NCI-H460 (cell line): ENCODE data around the gene CNIH1. TPM values are rescaled to one million over a fixed set of nuclear protein-coding genes. Genes with fewer than 3 reads are reported as not detected.

Source experiments
- DNase-seq: peaks from one replicate; pipeline ENCODE4 v3.0.0-alpha.2; 2016; ENCODE audit warnings: low read depth; ENCODE audit errors: extremely low read depth
- polyA plus RNA-seq: library from polyadenylated mRNA; depleted of rRNA; stranded (reverse); fragments of >200 nt; gene quantifications from 2 replicates; pipeline ENCODE4 v1.2.3, GENCODE V29; 2014; cell fraction: nucleus; rRNA removed
- total RNA-seq: library from RNA; depleted of rRNA; stranded (reverse); fragments of >200 nt; shearing (Covaris generic); gene quantifications from 2 replicates; pipeline ENCODE4 v1.2.3, GENCODE V29; 2014; rRNA removed

Gene CNIH1
- total RNA-seq: 284 and 351 TPM in 2 replicates
- polyA plus RNA-seq: 53.8 and 102 TPM in 2 replicates

DNA sequence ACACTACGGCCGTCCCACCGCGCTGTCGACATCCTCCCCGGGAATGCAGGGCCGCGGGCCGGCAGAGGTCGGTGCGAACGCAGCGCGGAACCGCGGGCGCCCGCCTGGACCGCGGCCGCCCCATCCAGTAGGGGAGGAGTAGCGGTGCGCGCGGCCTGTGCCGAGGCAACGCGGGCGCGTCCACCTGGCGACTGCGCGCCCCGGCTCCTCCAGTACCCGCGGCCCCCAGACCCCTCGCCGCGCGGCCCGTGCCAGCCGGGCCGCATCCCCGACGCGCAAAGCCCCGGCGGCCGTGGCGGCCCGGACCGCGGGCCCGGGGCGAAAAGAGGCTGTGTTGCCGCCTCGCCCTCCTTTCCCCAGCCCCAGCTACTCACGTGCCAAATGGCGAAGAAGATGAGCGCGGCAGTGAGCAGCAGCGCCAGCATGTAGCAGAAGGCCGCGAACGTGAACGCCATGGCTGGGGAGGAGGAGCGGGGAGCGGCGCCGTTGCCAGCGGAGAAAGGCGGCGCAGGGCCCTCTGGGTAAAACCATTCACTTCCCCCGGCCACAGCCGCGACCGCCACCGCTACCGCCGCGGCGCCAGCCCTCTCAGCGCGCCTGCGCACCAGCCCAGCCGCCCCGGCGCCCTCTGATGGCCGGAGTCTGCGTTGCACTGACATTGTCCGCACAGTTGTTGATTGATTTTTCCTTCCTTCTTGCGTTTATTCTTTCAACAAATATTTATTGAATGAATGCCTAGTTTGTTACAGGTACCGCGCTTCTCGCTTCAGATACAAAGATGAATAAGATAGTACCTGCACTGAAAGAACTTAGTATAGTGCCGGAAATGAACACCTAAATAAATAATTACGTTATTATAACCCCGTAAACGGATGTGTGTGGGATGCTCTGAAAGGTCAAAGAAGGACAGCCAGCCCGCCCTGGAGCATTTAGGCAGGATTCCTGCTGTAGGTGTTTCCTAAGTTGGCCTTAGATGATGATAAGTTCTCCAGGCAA lies at the start of gene CNIH1:
CNIH1 (minus strand) TSS at position 502 of the 996 bp plus-strand sequence; CDS start at position 455, 47 bp downstream.
- peak; percentile 89 for DNase-seq

GRCh38 chr14:54490445-54491175 lies 49.4 kb upstream of the CNIH1 start:
- no peak for DNase-seq

DNA sequence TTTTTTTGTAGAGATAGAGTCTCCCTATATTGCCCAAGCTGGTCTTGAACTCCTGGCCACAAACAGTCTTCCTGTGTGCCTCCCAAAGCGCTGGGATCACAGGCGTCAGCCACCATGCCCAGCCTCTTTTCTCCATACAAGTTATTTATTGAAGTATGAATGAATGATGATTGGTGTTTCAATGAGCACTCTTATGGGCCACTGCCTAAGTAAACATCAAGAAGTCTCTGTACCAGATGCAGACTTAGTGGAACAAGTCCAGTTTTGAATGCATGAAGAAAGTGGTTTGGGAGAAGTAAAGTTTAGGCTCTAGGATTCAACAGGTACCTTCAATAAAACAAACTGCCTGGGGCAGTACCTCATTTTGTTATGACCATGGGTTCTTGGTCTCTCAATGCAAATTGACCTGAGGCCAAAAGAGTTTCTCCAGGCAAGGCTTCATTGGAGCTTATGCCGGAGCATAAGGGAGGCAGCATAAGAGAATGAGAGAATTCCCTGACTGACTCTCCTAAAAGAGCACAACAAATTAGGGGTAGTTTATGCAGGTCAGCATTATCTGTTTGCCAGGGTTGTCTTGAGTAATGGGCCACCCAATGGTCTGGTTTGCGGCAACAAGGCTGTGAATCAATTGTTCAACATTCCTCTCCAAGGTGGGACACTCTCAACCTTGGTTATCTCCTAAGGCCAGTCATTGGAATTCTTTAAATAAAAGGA lies 48.7 kb upstream of the CNIH1 start:
- DNase-seq: no peak

- no peak for DNase-seq
Measured at GRCh38 chr14:54489318-54489683, 48.1 kb upstream of the CNIH1 start.

GRCh38 chr14:54488646-54489317 lies 47.6 kb upstream of the CNIH1 start, which contains the start of gene GMFB:
TSS of gene GMFB (minus strand) at chr14:54488980. CDS start at chr14:54488927, 53 bp downstream.
- DNase-seq: peak; percentile 90

DNA sequence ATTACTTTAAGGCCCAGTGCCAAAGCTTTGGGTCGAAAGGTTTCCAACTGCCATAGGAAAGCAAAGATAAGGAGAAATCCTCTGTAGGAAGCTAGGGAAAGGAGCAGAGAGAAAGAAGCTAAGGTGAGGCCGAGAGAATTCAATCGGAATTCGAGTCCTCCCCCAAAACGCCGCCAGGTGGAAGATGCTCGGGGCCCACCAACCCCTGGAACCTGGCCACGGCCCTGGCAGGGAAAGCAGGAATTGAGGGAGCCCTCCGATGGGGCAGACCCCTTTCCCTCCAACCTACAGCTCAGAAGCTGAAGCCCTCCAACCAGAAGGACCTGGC lies 47.1 kb upstream of the CNIH1 start:
- DNase-seq: no peak

DNA sequence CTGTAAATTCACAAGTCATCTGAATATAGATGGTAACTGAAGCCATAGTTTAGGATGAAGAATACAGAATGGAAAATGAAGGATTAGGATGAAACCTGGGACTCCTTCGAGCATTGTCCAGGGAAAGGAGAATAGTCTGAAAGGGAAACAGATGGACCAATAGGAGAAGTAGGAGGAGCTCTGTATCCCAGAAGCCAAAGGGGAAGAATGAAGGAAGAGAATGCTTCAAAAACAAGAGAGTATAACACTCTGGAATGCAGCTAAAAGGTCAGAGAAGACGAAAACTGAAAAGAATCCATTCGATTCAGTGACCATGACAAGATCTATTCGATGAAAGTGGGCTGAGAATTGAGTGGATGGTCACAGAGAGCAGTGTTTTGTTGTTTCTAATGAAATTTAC lies 46.6 kb upstream of the CNIH1 start:
- DNase-seq: no peak

DNA sequence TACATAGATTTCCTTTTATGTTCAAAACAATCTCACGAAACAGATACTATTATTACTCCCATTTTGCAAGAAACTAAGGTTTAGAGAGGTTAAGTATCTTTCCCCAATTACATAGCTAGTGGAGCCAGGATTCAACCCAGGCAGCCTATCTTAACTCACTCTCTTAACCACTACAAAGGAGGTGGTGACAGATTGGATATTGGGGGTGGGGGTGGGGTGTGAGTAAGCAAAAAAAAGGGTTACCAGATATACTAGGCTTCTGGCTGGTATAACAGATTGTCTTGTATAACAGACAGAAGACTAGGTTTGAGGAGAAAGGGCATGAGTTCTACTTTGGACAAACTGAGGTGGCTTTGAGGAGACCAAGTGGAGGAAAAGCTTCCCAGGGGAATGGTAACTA lies 45.5 kb upstream of the CNIH1 start:
- DNase-seq: no peak

DNA sequence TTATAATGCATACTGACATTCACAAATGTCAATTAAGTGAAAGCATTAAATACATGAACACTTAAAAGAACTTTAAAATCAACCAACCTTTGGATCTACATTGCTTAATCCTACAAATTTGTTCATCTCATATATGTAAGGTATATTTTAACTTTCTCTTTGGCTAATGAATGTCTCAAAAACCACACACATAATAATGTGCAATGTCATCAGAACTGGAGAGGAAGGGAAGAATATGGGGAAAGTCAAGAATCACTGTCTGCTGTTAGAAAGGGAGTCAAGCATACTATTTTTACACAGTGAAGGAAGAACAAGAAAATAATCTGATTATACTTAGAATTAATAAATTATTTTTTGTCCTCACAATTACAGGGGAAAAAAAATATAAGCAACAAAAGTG lies 42.7 kb upstream of the CNIH1 start:
- no peak for DNase-seq

- no peak for DNase-seq
Measured at GRCh38 chr14:54483073-54483745, 42.0 kb upstream of the CNIH1 start.

DNA sequence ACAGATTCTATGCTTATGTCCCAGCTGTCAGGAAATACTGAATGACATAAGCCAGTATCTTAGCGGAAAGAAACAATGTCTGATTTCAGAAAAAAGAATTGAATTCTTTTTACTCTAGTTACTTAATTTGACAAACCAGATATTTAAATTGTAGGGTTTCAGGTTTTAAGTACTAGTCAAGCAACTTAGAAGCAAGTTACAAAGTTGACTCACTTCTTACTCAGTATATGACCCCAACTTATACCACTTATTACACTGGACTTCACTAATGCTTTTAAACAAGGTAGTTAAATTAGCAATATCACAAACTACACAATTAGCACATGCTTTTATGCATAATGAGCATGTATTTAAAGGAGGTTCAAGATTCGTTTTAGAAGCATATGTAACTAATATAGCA lies 40.5 kb upstream of the CNIH1 start:
- DNase-seq: no peak

DNA sequence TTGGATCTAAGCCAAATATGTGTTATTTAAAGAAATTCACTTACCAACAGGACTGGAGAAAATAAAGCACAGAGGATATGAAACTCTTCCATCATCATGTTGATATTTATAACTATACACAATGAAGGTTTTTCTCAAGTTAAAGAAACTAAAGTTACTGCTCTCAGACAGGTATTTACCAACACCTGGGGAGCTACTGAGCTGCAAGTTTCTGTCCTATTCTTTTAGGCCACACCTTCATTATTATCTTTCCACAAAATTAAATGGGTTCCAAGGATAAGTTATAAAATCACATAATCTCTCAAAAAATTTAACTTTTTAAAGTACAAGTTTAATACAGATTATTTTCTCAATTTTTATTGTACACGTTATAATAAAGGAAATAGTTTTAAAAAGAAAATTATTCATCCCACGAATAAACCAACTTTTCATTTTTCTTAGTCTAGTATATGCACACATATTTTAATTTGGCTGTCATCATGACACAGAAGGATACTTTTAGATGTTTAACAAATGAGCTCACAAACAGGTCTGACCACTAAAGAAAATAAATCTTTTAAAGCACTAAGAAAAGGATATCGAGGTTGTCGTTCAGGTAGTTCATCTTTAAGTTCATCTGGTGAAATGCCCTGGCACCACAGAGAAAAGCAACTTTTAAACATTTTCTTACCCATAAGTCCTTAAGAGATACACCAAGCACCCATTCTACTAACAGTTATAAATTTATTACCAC lies 39.8 kb upstream of the CNIH1 start:
- DNase-seq: no peak

GRCh38 chr14:54478636-54479215 lies 37.6 kb upstream of the CNIH1 start:
- no peak for DNase-seq

GRCh38 chr14:54475911-54476310 lies 34.7 kb upstream of the CNIH1 start:
- DNase-seq: no peak

DNA sequence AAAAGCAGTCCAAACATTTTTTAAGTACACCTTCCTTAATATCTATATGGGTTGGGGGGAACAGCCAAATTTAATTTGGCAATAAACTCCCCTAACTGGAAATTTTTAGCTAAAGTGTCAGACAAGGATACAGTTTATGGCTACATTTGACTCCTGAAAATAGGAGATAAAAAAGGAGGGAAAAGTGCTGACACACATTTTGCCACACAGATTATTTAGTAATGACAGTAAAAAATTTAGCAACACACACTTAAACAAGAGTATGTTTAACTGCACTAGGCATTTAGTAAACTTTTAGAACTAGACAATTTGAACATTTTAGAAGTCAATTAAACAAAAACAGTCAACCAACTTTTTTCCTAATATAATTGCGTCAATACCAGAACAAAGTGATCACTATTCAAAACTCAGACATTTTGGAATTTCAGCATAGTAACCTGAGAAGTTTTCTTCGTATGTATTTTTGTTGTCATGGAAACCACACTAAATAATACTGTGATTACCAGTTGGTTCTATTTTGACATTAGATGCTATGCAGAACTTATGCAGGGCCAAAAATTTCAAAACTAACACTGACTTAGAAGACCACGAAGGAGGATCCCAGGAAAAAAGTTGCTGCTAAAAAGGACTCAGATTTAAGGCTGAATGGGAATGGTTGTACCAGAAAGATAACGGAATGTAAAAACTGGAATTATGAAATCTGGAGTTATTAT lies 34.2 kb upstream of the CNIH1 start:
- no peak for DNase-seq

- no peak for DNase-seq
Measured at GRCh38 chr14:54474232-54474793, 33.1 kb upstream of the CNIH1 start.

DNA sequence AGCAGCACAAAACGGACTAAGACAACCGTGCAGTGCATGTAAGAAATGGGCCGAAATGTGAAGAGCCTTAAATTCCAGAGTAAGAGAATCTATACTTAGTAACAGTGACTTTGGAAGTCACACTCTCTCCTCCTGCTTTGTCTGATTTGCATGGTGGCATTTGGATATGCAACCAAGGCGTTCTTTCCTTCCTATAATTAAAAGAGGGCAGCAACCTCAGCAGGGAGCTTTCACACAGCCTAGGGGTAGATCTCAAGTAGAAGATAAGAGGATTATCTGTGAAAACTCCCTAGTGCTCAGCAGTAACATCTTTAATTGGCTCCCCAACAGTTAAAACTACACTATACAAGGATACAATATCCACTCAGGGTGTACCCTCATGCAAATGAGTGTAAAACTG lies 31.1 kb upstream of the CNIH1 start:
- no peak for DNase-seq

DNA sequence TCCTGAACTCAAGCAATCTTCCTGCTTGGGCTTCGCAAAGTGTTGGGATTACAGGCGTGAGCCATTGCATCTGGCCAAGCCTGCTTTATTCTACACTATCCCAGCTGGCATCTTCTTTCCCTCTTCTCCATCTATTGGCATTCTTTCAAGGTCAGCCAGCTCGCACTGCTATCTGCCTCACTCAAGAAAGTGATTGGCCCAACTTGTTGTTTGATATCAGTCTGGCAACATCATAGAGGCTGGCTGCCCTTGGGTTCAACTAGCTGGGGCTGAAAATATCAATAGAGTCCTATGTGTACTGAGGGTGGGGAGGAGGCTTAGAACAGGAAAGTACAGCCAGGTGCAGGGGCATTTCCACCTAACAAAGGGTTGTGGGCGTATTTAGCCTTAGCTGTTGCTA lies 30.5 kb upstream of the CNIH1 start:
- DNase-seq: no peak
